ENCODE data around the gene NEDD1. TPM values are rescaled to one million over a fixed set of nuclear protein-coding genes. Genes with fewer than 3 reads are reported as not detected.

Gene NEDD1
- total RNA-seq (2014; rRNA removed; shearing (Covaris generic); ENCODE audit: low replicate concordance) = 23.2 and 35.4 TPM in 2 replicates

GRCh38 chr12:96906849-96907670 is at the start of gene NEDD1:
TSS of gene NEDD1 (plus strand) at chr12:96907257. CDS start at chr12:96909760, 2,503 bp downstream.
- Histone ChIP-seq H3K4me2 (ENCODE audit: low read depth, low read length, poor library complexity, severe bottlenecking) (peak within 1 kb of the TSS; percentile 88), H3K36me3 (ENCODE audit: insufficient read depth, low read length) (peaks cover 20% of the 10 kb centered on the region; the same call in 1 of the 2 replicates), H3K9me3 (ENCODE audit: low read length) (no peaks in the 10 kb centered on the region), H3K27me3 (ENCODE audit: low read length) (no peaks in the 10 kb centered on the region), H3K27ac (ENCODE audit: low read length) (no peak within 1 kb of the TSS), H3K9ac (ENCODE audit: low read length) (peak within 1 kb of the TSS; percentile 85), H2AFZ (ENCODE audit: low read length) (peak within 1 kb of the TSS; percentile 97), H3K4me1 (ENCODE audit: low read length) (peaks cover 44% of the 10 kb centered on the region), H3K79me2 (ENCODE audit: low read length) (peaks cover 48% of the 10 kb centered on the region), H4K20me1 (ENCODE audit: insufficient read depth, low read depth, low read length) (no peaks in the 10 kb centered on the region), H3K9me2 (replicated peaks; ENCODE audit: insufficient read depth, low read length) (no peaks in the 10 kb centered on the region), H3K4me3 (ENCODE audit: low read length) (peak within 1 kb of the TSS; percentile 70)
- peak; percentile 92 for DNase-seq

- Histone ChIP-seq H4K20me1 (ENCODE audit: insufficient read depth, low read depth, low read length) (no peaks in the 10 kb centered on the region), H3K9me2 (replicated peaks; ENCODE audit: insufficient read depth, low read length) (no peaks in the 10 kb centered on the region), H3K9ac (ENCODE audit: low read length) (no peak overlapping the region)
Measured at GRCh38 chr12:96858162-96858561, 48.9 kb upstream of the NEDD1 start.

GRCh38 chr12:96861656-96862055 is 45.4 kb upstream of the NEDD1 start:
- H3K27me3 ChIP-seq (ENCODE audit: low read length) = 0 out of 2 replicates have a peak, but pooled peaks cover 2% of the 10 kb centered on the region
- H4K20me1 ChIP-seq (ENCODE audit: insufficient read depth, low read depth, low read length) = no peaks in the 10 kb centered on the region
- H3K79me2 ChIP-seq (ENCODE audit: low read length) = no peaks in the 10 kb centered on the region
- H3K36me3 ChIP-seq (ENCODE audit: insufficient read depth, low read length) = no peaks in the 10 kb centered on the region
- H3K27ac ChIP-seq (ENCODE audit: low read length) = no peak overlapping the region
- H3K4me3 ChIP-seq (ENCODE audit: low read length) = no peak overlapping the region
- H3K4me1 ChIP-seq (ENCODE audit: low read length) = no peaks in the 10 kb centered on the region
- H2AFZ ChIP-seq (ENCODE audit: low read length) = no peak overlapping the region
- H3K9me2 ChIP-seq (replicated peaks; ENCODE audit: insufficient read depth, low read length) = no peaks in the 10 kb centered on the region
- no peak overlapping the region for H3K9ac ChIP-seq (ENCODE audit: low read length)
- H3K9me3 ChIP-seq (ENCODE audit: low read length) = no peaks in the 10 kb centered on the region
- no peak overlapping the region for H3K4me2 ChIP-seq (ENCODE audit: low read depth, low read length, poor library complexity, severe bottlenecking)
- no peak for DNase-seq

More at GRCh38 chr12:96858162-96858561, 48.9 kb upstream of the NEDD1 start:
- DNase-seq = no peak
- Histone ChIP-seq H3K4me1 (ENCODE audit: low read length) (no peaks in the 10 kb centered on the region), H3K27me3 (ENCODE audit: low read length) (no peaks in the 10 kb centered on the region), H3K9me3 (ENCODE audit: low read length) (no peaks in the 10 kb centered on the region), H3K27ac (ENCODE audit: low read length) (no peak overlapping the region), H3K4me3 (ENCODE audit: low read length) (no peak overlapping the region), H3K36me3 (ENCODE audit: insufficient read depth, low read length) (no peaks in the 10 kb centered on the region), H3K79me2 (ENCODE audit: low read length) (no peaks in the 10 kb centered on the region), H3K4me2 (ENCODE audit: low read depth, low read length, poor library complexity, severe bottlenecking) (no peak overlapping the region), H2AFZ (ENCODE audit: low read length) (no peak overlapping the region)

GRCh38 chr12:96862326-96862725 is 44.7 kb upstream of the NEDD1 start:
- H3K9me3 ChIP-seq (ENCODE audit: low read length) = no peaks in the 10 kb centered on the region

GRCh38 chr12:96864335-96864734 is 42.7 kb upstream of the NEDD1 start:
- no peak overlapping the region for H2AFZ ChIP-seq (ENCODE audit: low read length)
- 0 out of 2 replicates have a peak, but pooled peaks cover 2% of the 10 kb centered on the region for H3K27me3 ChIP-seq (ENCODE audit: low read length)
- H3K36me3 ChIP-seq (ENCODE audit: insufficient read depth, low read length) = no peaks in the 10 kb centered on the region
- DNase-seq = no peak
- no peaks in the 10 kb centered on the region for H3K4me1 ChIP-seq (ENCODE audit: low read length)
- H3K9ac ChIP-seq (ENCODE audit: low read length) = no peak overlapping the region
- H3K27ac ChIP-seq (ENCODE audit: low read length) = no peak overlapping the region
- H3K4me2 ChIP-seq (ENCODE audit: low read depth, low read length, poor library complexity, severe bottlenecking) = no peak overlapping the region
- no peaks in the 10 kb centered on the region for H3K9me3 ChIP-seq (ENCODE audit: low read length)
- no peaks in the 10 kb centered on the region for H3K79me2 ChIP-seq (ENCODE audit: low read length)
- H3K4me3 ChIP-seq (ENCODE audit: low read length) = no peak overlapping the region
- no peaks in the 10 kb centered on the region for H3K9me2 ChIP-seq (replicated peaks; ENCODE audit: insufficient read depth, low read length)
- no peaks in the 10 kb centered on the region for H4K20me1 ChIP-seq (ENCODE audit: insufficient read depth, low read depth, low read length)

More at GRCh38 chr12:96862326-96862725, 44.7 kb upstream of the NEDD1 start:
- H3K79me2 ChIP-seq (ENCODE audit: low read length) = no peaks in the 10 kb centered on the region
- H2AFZ ChIP-seq (ENCODE audit: low read length) = no peak overlapping the region
- H3K27me3 ChIP-seq (ENCODE audit: low read length) = 0 out of 2 replicates have a peak, but pooled peaks cover 2% of the 10 kb centered on the region
- no peak overlapping the region for H3K27ac ChIP-seq (ENCODE audit: low read length)
- H3K4me2 ChIP-seq (ENCODE audit: low read depth, low read length, poor library complexity, severe bottlenecking) = no peak overlapping the region
- H3K4me1 ChIP-seq (ENCODE audit: low read length) = no peaks in the 10 kb centered on the region
- no peaks in the 10 kb centered on the region for H4K20me1 ChIP-seq (ENCODE audit: insufficient read depth, low read depth, low read length)
- no peaks in the 10 kb centered on the region for H3K9me2 ChIP-seq (replicated peaks; ENCODE audit: insufficient read depth, low read length)
- no peak overlapping the region for H3K4me3 ChIP-seq (ENCODE audit: low read length)
- H3K36me3 ChIP-seq (ENCODE audit: insufficient read depth, low read length) = no peaks in the 10 kb centered on the region
- no peak overlapping the region for H3K9ac ChIP-seq (ENCODE audit: low read length)
- DNase-seq = no peak

- Histone ChIP-seq H3K36me3 (ENCODE audit: insufficient read depth, low read length) (no peaks in the 10 kb centered on the region), H3K27me3 (ENCODE audit: low read length) (0 out of 2 replicates have a peak, but pooled peaks cover 2% of the 10 kb centered on the region), H3K4me2 (ENCODE audit: low read depth, low read length, poor library complexity, severe bottlenecking) (no peak overlapping the region), H3K79me2 (ENCODE audit: low read length) (no peaks in the 10 kb centered on the region), H3K9me3 (ENCODE audit: low read length) (no peaks in the 10 kb centered on the region), H2AFZ (ENCODE audit: low read length) (no peak overlapping the region), H3K4me1 (ENCODE audit: low read length) (no peaks in the 10 kb centered on the region), H4K20me1 (ENCODE audit: insufficient read depth, low read depth, low read length) (no peaks in the 10 kb centered on the region), H3K4me3 (ENCODE audit: low read length) (no peak overlapping the region), H3K9me2 (replicated peaks; ENCODE audit: insufficient read depth, low read length) (no peaks in the 10 kb centered on the region), H3K27ac (ENCODE audit: low read length) (no peak overlapping the region), H3K9ac (ENCODE audit: low read length) (no peak overlapping the region)
- DNase-seq = no peak
Measured at GRCh38 chr12:96866801-96867590, 40.1 kb upstream of the NEDD1 start.

- H3K9me3 ChIP-seq (ENCODE audit: low read length) = no peaks in the 10 kb centered on the region
- no peak for DNase-seq
- no peaks in the 10 kb centered on the region for H3K9me2 ChIP-seq (replicated peaks; ENCODE audit: insufficient read depth, low read length)
- 0 out of 2 replicates have a peak, but pooled peaks cover 2% of the 10 kb centered on the region for H3K27me3 ChIP-seq (ENCODE audit: low read length)
- no peak overlapping the region for H3K4me2 ChIP-seq (ENCODE audit: low read depth, low read length, poor library complexity, severe bottlenecking)
- no peak overlapping the region for H3K4me3 ChIP-seq (ENCODE audit: low read length)
- H4K20me1 ChIP-seq (ENCODE audit: insufficient read depth, low read depth, low read length) = no peaks in the 10 kb centered on the region
- no peaks in the 10 kb centered on the region for H3K4me1 ChIP-seq (ENCODE audit: low read length)
- no peak overlapping the region for H3K27ac ChIP-seq (ENCODE audit: low read length)
- no peak overlapping the region for H3K9ac ChIP-seq (ENCODE audit: low read length)
- no peaks in the 10 kb centered on the region for H3K79me2 ChIP-seq (ENCODE audit: low read length)
- no peak overlapping the region for H2AFZ ChIP-seq (ENCODE audit: low read length)
- H3K36me3 ChIP-seq (ENCODE audit: insufficient read depth, low read length) = no peaks in the 10 kb centered on the region
Measured at GRCh38 chr12:96870946-96871345, 36.1 kb upstream of the NEDD1 start.

- no peak overlapping the region for H3K4me2 ChIP-seq (ENCODE audit: low read depth, low read length, poor library complexity, severe bottlenecking)
- no peak overlapping the region for H2AFZ ChIP-seq (ENCODE audit: low read length)
- no peaks in the 10 kb centered on the region for H3K27me3 ChIP-seq (ENCODE audit: low read length)
- no peaks in the 10 kb centered on the region for H3K79me2 ChIP-seq (ENCODE audit: low read length)
- H3K9me3 ChIP-seq (ENCODE audit: low read length) = no peaks in the 10 kb centered on the region
- no peaks in the 10 kb centered on the region for H3K4me1 ChIP-seq (ENCODE audit: low read length)
- no peak overlapping the region for H3K9ac ChIP-seq (ENCODE audit: low read length)
- no peak overlapping the region for H3K4me3 ChIP-seq (ENCODE audit: low read length)
- no peaks in the 10 kb centered on the region for H3K36me3 ChIP-seq (ENCODE audit: insufficient read depth, low read length)
- H3K27ac ChIP-seq (ENCODE audit: low read length) = no peak overlapping the region
- no peak for DNase-seq
- H3K9me2 ChIP-seq (replicated peaks; ENCODE audit: insufficient read depth, low read length) = no peaks in the 10 kb centered on the region
- no peaks in the 10 kb centered on the region for H4K20me1 ChIP-seq (ENCODE audit: insufficient read depth, low read depth, low read length)
Measured at GRCh38 chr12:96872961-96873360, 34.1 kb upstream of the NEDD1 start.
